PC-9 (cell line): ENCODE data around the gene ATOH8. TPM values are rescaled to one million over a fixed set of nuclear protein-coding genes. Genes with fewer than 3 reads are reported as not detected.

ENCODE experiments used
- BruUV-seq: library from RNA; stranded (reverse); fragments of 400-500 nt; replicated peaks from 2 replicates; lab custom pipeline; 2021; lab: Mats Ljungman, UMichigan
- CTCF ChIA-PET: fragments of 300-600 bp; sonication (Branson Sonifier 250); formaldehyde crosslinking; loops from one replicate; lab custom pipeline; 2022; ENCODE audit warnings: antibody characterized with exemption; lab: Charles Lee
- POLR2A ChIA-PET: fragments of 300-600 bp; sonication (Branson Sonifier 250); formaldehyde crosslinking; loops from one replicate; lab custom pipeline; 2022; ENCODE audit warnings: antibody characterized with exemption; ENCODE audit not compliant: unreplicated experiment; lab: Charles Lee
- DNase-seq, 2 experiments: peaks; one replicate each; pipeline versions ENCODE4 v3.0.0 to v3.0.0-alpha.2; 2015 to 2022; ENCODE audit warnings: mixed read lengths in 1 of 2
- H2AFZ ChIP-seq: fragments of 200-600 bp; sonication (generic); 2 replicates; pipeline ENCODE4 v1.8.1; 2017; ENCODE audit warnings: antibody characterized with exemption
- H3F3A ChIP-seq: fragments of 200-600 bp; sonication (generic); 2 replicates; pipeline ENCODE4 v1.8.1; 2017; ENCODE audit warnings: antibody characterized with exemption, mild to moderate bottlenecking, low read depth; ENCODE audit not compliant: insufficient read depth
- H3K27ac ChIP-seq: fragments of 200-600 bp; sonication (generic); 2 replicates; pipeline ENCODE4 v1.6.1; 2016; ENCODE audit warnings: mixed run types
- H3K27me3 ChIP-seq: fragments of 200-600 bp; sonication (generic); 2 replicates; pipeline ENCODE4 v1.6.1; 2016; ENCODE audit warnings: low read depth, mixed run types; ENCODE audit not compliant: insufficient read depth
- H3K36me3 ChIP-seq: fragments of 200-600 bp; sonication (generic); 2 replicates; pipeline ENCODE4 v1.6.1; 2016; ENCODE audit warnings: low read depth, mixed run types
- H3K4me1 ChIP-seq: fragments of 200-600 bp; sonication (generic); replicated peaks from 2 replicates; pipeline ENCODE4 v1.6.1; 2016; ENCODE audit warnings: mixed run types; ENCODE audit not compliant: insufficient read depth
- H3K4me2 ChIP-seq: fragments of 200-600 bp; sonication (generic); 2 replicates; pipeline ENCODE4 v1.6.1; 2017; ENCODE audit warnings: mixed run types
- H3K4me3 ChIP-seq: fragments of 200-600 bp; sonication (generic); 2 replicates; pipeline ENCODE4 v1.6.1; 2016; ENCODE audit warnings: mixed run types
- H3K79me2 ChIP-seq: fragments of 200-600 bp; sonication (generic); 2 replicates; pipeline ENCODE4 v1.6.1; 2017; ENCODE audit warnings: low read depth, mixed run types
- H3K9me2 ChIP-seq: fragments of 200-600 bp; sonication (generic); 2 replicates; pipeline ENCODE4 v1.8.1; 2017; ENCODE audit warnings: mild to moderate bottlenecking; ENCODE audit not compliant: insufficient read depth
- H3K9me3 ChIP-seq: fragments of 200-600 bp; sonication (generic); 2 replicates; pipeline ENCODE4 v1.8.1; 2016; ENCODE audit warnings: low read depth; ENCODE audit not compliant: insufficient read depth
- H4K20me1 ChIP-seq: fragments of 200-600 bp; sonication (generic); 2 replicates; pipeline ENCODE4 v1.8.1; 2017; ENCODE audit not compliant: insufficient read depth
- EZH2 ChIP-seq: fragments of 200-600 bp; sonication (generic); IDR thresholded peaks from 2 replicates; pipeline ENCODE4 v1.8.0; 2017; ENCODE audit warnings: antibody characterized with exemption, low read depth
- intact Hi-C: fragments of 100-400 bp; cut with micrococcal nuclease; formaldehyde crosslinking; loops from one replicate; pipeline ENCODE4 v1.10.0; 2022; ENCODE audit not compliant: unreplicated experiment
- total RNA-seq: library from RNA; stranded (reverse); gene quantifications from 2 replicates; pipeline ENCODE4 v1.2.3, GENCODE V29; 2021
- TF ChIP-seq, protein P1 (sequence below): fragments of 200-600 bp; sonication (generic); conservative IDR thresholded peaks from 2 replicates; pipeline ENCODE4 v1.6.1; 2017; ENCODE audit warnings: mixed run types, antibody characterized with exemption, mild to moderate bottlenecking, moderate library complexity

The ATOH8 gene
- total RNA-seq, 1 experiment from 2014 or later = not detected

DNA sequence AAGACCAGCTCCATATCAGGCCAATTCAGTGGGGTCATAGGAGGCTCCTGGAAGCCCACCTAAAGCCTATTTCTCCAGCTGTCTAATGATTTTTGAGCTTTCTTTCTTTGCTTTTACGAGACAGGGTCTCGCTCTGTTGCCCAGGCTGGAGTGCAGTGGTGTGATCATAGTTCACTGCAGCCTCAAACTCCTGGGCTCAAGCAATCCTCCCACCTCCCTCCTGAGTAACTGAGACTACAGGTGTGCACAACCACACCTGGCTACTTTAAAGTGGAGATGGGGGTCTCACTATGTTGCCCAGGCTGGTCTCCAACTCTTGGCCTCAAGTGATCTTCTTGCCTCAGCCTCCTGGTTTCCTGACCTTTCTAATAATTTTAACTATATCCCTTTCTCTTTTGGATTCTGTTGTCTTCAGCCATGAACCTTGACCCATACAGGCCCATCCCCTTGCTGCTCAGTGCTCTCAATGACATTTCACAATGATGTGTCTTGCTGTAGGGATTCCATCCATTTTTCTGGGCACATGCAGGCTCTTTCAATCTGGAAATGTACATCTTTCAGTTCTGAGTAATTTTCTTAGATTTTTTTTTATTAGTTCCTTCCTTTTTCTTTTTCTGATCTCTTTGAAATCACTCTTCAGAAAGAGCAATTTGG, 30.0 kb upstream of the ATOH8 start:
- Histone ChIP-seq H4K20me1 (no peaks in the 10 kb centered on the region), H3K4me1 (no peaks in the 10 kb centered on the region), H3K79me2 (no peaks in the 10 kb centered on the region), H3K4me3 (no peak overlapping the region), H3K9me3 (no peaks in the 10 kb centered on the region), H3K4me2 (no peak overlapping the region), H3F3A (no peaks in the 10 kb centered on the region), H3K36me3 (no peaks in the 10 kb centered on the region), H3K9me2 (no peaks in the 10 kb centered on the region), H2AFZ (no peak overlapping the region), H3K27me3 (no peaks in the 10 kb centered on the region), H3K27ac (no peak overlapping the region)
- DNase-seq = no peak
- ChIA-PET POLR2A (no interaction called here), CTCF (interaction anchor here (0.7 to 1.2 kb wide), 2 partner anchors 98 to 168 kb away, joined by 3 to 4 read pairs; no protein-coding TSS in a partner anchor)
- intact Hi-C loops = no loop called here
- no TSS peak for BruUV-seq
- TF ChIP-seq, protein P1, sequence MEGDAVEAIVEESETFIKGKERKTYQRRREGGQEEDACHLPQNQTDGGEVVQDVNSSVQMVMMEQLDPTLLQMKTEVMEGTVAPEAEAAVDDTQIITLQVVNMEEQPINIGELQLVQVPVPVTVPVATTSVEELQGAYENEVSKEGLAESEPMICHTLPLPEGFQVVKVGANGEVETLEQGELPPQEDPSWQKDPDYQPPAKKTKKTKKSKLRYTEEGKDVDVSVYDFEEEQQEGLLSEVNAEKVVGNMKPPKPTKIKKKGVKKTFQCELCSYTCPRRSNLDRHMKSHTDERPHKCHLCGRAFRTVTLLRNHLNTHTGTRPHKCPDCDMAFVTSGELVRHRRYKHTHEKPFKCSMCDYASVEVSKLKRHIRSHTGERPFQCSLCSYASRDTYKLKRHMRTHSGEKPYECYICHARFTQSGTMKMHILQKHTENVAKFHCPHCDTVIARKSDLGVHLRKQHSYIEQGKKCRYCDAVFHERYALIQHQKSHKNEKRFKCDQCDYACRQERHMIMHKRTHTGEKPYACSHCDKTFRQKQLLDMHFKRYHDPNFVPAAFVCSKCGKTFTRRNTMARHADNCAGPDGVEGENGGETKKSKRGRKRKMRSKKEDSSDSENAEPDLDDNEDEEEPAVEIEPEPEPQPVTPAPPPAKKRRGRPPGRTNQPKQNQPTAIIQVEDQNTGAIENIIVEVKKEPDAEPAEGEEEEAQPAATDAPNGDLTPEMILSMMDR = no peak
- TF ChIP-seq EZH2 = no peak

DNA sequence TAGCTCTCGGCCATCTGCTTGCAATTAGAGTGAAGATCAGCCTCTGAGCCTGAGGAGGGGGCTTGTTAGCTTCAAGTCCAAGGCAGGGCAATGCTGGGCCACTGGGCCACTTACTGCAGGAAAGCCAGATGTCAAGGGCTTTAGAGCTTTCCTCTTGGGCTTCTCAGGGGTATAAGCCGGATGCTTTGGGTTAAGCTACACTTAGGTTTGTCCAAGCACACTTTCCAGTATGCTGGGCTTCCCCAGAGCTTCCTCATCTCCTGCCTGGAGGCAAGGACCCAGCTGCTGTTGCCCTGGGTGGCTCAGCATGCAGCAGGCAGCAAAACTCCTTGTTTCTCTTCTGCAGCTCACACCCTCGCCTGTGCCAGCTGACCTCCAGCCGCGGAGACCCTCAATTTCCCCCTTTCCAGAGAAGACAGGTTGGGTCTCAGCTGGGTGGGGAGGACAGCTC, 29.0 kb upstream of the ATOH8 start:
- Histone ChIP-seq H3K36me3 (no peaks in the 10 kb centered on the region), H2AFZ (no peak overlapping the region), H3F3A (no peaks in the 10 kb centered on the region), H3K79me2 (no peaks in the 10 kb centered on the region), H3K9me3 (no peaks in the 10 kb centered on the region), H3K27ac (no peak overlapping the region), H3K4me3 (no peak overlapping the region), H3K4me2 (no peak overlapping the region), H3K4me1 (no peaks in the 10 kb centered on the region), H3K9me2 (no peaks in the 10 kb centered on the region), H4K20me1 (no peaks in the 10 kb centered on the region), H3K27me3 (no peaks in the 10 kb centered on the region)
- no peak for DNase-seq
- ChIA-PET POLR2A (no interaction called here), CTCF (interaction anchor here (0.5 to 1.2 kb wide), 2 partner anchors 97 to 896 kb away, joined by 3 to 4 read pairs; no protein-coding TSS in a partner anchor)
- TF ChIP-seq EZH2 = no peak
- TF ChIP-seq, protein P1 = no peak
- intact Hi-C loops = loop anchor here (5.0 kb wide), 2 partner anchors 47 to 87 kb away; no protein-coding TSS in a partner anchor
- no TSS peak for BruUV-seq

DNA sequence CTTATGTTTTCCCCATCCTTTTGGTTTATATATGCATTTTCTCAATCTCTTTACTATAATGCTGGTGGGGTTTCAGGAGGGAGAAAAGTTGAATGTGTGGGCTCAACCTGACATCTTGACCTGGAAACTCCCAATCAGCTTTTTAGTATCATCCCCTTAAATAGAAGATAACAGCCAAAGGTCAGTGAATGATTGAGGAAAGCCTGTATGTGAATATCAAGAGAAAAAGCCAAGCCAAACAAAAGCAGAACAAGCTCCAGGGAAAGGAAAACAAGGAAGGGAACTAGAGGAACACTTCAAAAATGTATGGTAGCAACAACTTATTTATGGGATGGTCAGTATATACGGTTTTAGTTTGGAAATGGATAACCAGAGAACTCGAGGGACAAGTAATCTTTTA, 28.3 kb upstream of the ATOH8 start:
- BruUV-seq = no TSS peak
- Histone ChIP-seq H4K20me1 (no peaks in the 10 kb centered on the region), H2AFZ (no peak overlapping the region), H3K4me2 (no peak overlapping the region), H3K36me3 (no peaks in the 10 kb centered on the region), H3K27me3 (no peaks in the 10 kb centered on the region), H3K27ac (no peak overlapping the region), H3K9me2 (no peaks in the 10 kb centered on the region), H3K4me3 (no peak overlapping the region), H3K4me1 (no peaks in the 10 kb centered on the region), H3F3A (no peaks in the 10 kb centered on the region), H3K79me2 (no peaks in the 10 kb centered on the region), H3K9me3 (no peaks in the 10 kb centered on the region)
- CTCF ChIA-PET = no interaction called here
- intact Hi-C loops = loop anchor here (5.0 kb wide), 2 partner anchors 48 to 88 kb away; no protein-coding TSS in a partner anchor
- POLR2A ChIA-PET = interaction anchor here (0.7 kb wide), 1 partner anchor 140 kb away, joined by 3 read pairs; no protein-coding TSS in a partner anchor
- no peak for DNase-seq
- no peak for TF ChIP-seq EZH2
- TF ChIP-seq, protein P1 = no peak
